HS-5 (cell line): ENCODE measurements around the gene ATG9A.
"Not testable (repeated sequence)": the region's sequence is repeated elsewhere in the genome, so short reads cannot be mapped to it uniquely, and the experiment has no call there.

ENCODE experiments used
- DNase-seq: peaks from one replicate; pipeline ENCODE4 v3.0.0-alpha.2; 2012; ENCODE audit warnings: low read depth

The ATG9A gene, protein sequence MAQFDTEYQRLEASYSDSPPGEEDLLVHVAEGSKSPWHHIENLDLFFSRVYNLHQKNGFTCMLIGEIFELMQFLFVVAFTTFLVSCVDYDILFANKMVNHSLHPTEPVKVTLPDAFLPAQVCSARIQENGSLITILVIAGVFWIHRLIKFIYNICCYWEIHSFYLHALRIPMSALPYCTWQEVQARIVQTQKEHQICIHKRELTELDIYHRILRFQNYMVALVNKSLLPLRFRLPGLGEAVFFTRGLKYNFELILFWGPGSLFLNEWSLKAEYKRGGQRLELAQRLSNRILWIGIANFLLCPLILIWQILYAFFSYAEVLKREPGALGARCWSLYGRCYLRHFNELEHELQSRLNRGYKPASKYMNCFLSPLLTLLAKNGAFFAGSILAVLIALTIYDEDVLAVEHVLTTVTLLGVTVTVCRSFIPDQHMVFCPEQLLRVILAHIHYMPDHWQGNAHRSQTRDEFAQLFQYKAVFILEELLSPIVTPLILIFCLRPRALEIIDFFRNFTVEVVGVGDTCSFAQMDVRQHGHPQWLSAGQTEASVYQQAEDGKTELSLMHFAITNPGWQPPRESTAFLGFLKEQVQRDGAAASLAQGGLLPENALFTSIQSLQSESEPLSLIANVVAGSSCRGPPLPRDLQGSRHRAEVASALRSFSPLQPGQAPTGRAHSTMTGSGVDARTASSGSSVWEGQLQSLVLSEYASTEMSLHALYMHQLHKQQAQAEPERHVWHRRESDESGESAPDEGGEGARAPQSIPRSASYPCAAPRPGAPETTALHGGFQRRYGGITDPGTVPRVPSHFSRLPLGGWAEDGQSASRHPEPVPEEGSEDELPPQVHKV

DNA sequence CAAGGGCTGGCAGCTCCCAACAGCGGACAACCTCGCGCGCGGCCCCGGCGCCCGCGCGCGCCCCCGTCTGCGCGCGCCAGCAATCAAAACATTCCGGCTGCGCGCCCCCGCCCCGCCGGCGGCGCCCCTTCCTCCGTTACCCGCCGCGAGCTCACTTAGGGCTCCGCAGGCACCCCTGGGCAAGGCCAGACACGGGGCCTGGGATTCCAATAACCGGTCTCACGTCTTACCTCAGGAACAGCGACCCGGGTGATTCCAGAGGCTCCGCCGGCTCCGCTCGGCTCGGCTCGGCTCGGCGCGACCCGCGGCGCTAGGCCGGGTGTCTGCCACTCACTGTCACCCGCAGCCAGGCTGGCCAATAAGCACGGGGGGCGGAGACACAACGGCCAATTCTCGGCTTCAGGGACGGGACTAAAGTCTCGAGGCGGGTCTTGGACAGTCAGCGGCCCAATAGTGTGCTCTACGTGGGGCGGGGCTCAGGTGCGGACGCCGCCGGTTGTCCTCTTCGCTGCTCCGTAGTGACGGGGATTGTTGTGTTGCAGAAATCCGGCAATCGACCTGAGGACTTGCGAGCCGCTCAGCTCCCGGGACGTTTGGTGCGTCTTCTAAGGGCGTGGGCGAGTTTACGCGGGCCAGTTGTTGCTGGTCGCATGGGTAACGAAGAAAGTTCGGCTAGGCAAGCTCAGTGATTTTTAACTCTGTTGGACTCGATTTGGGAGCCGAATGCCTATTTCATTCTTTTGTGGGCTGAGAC lies at the start of gene ATG9A, which contains the start of gene ANKZF1:
ATG9A (minus strand) TSS at position 332 of the 754 bp plus-strand sequence. CDS start 1,612 bp downstream, outside the sequence.
ANKZF1 (plus strand) TSS at position 502 of the 754 bp plus-strand sequence. CDS start 452 bp downstream, outside the sequence.
- peak; percentile 89 for DNase-seq

DNA sequence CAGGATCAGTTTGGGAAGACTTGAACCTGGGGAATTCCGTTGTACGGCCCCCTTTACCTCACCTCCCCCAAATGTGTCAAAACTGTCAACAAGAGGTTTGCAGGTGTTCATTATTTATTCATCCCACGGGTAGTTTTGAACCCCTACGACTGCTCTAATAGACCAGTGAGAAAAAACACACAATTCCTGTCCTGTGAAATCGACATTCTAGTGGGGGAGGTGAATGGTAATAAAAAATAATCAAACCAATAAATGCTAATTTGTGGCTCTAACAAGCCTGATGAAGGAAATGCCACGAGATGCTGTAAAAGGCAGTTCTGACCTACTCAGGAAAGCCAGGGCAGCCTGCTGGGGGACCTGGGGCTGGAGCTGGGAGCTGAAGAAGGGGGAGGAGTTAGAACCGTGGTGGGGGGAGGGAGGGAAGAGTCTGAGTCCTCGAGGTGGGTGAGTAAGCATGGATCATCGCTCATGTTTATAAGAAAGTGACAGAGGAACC lies 49.3 kb upstream of the ATG9A start:
- DNase-seq: no peak

DNA sequence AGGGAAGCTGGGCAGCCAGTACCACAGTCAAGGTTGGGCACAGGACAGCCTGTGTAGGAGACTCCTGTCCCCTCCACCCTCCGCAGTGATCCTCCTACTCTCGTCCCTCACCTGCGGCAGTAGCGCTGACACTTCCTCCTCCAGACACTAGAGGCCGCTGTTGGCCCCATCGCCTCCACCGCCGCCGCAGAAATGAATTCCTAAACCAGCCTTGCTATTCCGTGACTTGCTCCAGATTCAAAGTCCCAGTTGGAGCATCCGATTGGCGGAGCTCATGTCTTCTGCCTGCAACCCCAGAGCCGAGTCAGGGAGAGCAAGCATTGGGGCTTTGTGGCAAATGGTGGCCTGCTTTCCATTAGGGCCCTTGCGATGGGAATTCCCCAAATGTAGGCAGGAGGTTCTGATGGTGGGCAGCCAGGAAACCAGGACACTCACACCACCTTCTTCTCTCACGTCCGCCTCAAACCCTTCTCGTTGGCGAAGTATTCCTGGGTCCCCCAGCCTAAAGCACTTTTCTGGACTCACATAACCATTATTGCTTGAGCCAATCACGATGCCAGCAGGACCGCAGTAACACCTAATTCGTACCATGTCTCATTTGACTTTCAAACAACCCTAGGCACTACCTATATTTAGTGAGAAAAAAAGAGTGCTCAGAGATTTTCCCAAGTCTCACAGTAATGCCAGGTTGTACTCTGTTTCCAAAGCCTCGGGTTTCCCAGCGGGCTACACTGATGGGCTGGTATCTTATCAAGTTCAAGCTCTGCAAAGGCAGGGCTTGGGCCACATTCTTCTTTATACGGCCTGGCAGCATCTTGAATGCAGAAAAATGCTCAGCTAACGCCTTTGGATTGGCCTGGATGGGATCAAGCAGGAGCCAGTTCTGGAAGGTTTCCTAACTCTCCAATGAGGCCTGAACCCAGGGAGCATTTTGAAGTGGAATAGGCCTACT lies 48.5 kb upstream of the ATG9A start:
- no peak for DNase-seq

DNA sequence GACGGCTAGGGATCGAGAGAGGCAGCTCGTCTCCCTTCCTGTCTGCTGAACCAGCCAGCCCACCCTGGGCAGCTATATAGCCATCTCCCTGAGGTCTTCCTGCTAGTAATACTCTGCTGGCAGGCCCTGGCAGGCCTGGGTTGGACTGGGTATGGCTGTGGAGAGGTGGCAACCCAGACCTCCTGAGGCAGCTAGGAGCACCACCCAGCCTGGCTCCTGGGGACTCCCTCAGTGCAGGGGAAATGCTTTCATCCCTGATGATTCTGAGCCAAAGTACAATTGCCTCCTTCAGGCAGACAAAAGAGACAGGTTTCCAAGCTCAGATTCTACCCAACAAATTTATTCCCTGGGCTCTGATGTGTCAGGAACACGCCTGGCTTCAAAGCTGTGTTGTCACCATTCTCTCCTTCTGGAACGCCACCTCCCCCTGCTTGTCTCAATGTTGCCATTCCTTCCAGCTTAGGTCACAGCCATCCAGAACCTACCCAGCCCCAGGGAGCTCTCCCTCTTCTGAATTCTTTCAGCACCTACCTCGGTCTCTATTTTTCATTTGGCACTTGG lies 45.0 kb upstream of the ATG9A start:
- peak; percentile 75 for DNase-seq

DNA sequence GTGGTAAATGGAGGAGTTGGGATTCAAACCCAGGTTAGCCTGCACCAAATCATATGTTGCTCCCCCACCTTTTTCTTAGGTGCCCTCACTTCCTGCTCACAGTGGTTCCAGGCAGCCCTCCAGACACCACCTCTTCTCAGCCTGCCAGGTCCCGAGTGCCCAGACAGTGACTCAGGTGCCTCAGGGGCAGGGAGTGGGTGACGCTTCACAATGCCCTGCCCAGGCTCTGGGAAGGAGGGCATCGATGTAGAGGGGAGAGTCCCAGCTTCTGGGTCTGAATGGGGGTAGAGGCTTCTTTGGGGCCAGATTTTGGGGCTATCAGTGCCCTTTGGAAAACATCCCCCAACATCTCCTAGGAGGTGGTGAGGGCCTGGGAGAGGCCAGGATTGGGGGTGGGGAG lies 44.5 kb upstream of the ATG9A start:
- no peak for DNase-seq

DNA sequence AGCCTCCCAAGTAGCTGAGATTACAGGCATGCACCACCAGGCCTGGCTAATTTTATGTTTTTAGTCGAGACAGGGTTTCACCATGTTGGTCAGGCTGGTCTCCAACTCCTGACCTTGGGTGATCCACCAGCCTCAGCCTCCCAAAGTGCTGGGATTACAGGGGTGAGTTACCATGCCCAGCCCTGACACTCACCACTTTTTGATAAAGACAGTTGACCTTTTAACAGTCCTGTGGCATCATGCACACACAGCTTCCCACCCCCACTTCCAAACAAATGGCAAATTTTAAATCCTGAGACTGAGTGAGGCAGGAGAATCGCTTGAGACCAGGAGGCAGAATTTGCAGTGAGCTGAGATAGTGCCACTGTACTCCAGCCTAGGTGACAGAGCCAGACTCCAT lies 43.6 kb upstream of the ATG9A start:
- no peak for DNase-seq

DNA sequence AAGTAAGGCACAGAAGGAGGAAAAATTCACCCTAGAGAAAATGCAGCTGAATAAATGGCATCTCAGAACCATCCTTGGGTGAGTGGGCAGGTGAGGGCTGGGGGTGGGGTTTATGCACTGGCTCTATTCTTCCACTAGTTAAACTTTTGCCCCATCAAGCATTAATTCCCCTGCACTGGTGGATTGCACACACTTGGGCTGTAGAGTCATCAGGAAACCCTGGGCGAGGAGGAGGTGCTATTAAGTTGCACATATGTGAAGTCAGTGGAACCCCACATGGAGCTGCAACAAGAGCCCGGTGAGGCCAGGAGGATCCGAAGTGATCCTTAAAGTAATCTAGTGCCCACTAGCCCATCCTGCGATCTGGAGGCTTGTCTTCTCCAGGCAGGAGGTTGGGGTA lies 42.9 kb upstream of the ATG9A start:
- no peak for DNase-seq

DNA sequence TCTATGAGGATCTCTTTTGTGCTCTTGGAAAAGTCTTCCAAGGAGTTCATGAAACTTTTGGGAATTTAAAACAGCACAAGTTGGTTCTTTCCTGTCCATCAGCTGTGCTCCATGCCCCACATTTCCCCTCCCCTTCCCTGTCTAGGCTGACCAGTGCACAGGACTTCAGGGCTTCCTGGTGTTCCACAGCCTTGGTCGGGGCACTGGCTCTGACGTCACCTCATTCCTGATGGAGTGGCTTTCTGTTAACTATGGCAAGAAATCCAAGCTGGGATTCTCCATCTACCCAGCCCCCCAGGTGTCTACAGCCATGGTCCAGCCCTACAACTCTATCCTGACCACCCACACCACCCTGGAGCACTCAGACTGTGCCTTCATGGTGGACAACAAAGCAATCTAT lies 41.6 kb upstream of the ATG9A start:
- no peak for DNase-seq

DNA sequence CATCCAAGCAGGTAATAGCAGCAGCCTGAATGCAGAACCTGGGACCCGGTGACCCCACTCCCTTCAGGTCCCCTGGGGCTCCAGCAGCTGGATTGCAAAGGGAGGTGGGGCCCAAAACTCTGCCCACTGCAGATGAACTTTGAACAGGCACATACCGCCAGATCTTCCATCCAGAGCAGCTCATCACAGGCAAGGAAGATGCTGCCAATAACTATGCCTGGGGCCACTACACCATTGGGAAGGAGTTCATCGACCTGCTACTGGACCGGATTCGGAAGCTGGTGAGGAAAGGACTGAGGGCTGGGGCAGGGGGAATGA lies 40.6 kb upstream of the ATG9A start:
- DNase-seq: no peak

DNA sequence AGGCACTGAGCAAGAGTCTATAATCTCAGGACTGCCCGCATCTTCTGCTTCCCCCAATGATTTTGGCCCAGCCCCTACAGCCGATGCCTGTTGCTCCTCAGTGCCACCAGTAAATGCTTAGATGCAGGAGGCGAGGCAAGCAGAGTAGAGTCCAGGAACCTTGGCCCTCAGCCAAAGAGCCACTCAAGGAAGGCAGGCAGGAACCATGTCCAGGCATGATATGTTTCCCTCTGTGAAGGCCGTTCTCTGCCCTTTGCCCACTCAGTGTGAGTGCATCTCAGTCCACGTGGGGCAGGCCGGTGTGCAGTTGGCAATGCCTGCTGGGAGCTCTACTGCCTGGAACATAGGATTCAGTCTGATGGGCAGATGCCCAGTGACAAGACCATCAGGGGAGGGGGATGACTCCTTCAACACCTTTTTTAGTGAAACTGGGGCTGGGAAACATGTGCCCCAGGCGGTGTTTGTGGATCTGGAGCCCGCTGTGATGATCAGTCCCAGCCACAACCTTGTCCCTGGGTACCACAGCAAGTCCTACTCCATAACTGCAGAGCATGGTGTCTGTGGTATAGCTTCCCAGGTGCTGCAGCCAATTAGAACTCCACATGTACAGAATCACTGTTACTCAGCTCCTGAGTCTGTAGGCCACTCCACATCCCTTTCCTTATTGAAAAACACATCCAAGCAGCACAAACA lies 40.1 kb upstream of the ATG9A start:
- DNase-seq: no peak

DNA sequence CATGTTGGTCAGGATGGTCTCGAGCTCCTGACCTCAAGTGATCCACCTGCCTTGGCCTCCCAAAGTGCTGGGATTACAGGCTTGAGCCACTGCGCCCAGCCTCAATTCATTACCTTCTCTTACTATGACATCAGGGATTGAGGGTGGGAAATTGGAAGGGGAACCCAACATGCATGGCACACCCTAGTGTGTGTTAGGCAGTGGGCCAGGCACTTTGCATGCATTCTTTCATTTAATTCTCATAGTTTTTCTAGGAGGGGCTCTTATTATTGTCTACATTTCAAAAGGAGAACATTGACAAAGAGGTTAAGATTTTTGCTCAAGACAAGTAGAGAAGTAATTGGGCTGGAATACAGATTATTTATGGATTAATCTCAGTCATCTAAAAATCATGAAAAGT lies 38.9 kb upstream of the ATG9A start:
- DNase-seq: no peak

DNA sequence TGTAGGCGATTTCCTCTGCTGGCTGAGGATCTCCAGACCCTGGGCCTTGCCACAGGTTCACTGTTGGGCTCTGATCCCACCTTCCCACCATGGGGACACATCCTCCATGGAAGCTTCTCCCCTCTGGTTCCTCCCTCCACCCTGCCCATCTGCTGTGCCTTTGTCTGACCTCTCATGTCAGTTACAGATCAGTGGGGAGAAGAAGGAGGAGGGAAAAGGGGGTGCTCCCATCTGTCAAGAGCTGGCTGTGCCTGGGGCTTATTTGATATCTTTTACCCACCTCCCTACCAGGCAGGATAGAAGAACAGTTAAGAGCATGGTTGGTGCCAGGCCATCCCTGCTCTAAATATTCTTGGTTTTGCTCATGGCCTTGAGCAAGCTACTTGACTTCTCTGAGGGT lies 37.5 kb upstream of the ATG9A start:
- DNase-seq: no peak

DNA sequence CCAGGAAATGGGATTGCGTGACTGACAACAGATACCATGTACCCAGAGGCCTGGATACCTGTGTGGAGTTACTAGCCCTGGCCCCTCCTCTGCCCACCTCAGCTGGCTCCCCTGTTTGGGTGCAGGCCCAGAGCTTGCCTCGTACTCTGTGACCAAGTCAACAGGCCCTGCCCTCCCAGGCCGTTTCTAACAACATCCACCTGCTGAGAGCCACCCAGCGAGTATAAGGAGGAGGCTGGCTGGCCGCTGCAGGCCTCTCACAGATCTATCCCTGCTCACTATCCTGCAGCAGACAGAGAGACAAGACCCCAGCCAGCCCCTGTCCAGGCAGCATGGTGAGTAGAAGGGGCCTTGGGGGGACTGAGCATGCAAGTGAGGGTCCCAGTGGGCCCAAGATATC lies 36.8 kb upstream of the ATG9A start:
- no peak for DNase-seq

DNA sequence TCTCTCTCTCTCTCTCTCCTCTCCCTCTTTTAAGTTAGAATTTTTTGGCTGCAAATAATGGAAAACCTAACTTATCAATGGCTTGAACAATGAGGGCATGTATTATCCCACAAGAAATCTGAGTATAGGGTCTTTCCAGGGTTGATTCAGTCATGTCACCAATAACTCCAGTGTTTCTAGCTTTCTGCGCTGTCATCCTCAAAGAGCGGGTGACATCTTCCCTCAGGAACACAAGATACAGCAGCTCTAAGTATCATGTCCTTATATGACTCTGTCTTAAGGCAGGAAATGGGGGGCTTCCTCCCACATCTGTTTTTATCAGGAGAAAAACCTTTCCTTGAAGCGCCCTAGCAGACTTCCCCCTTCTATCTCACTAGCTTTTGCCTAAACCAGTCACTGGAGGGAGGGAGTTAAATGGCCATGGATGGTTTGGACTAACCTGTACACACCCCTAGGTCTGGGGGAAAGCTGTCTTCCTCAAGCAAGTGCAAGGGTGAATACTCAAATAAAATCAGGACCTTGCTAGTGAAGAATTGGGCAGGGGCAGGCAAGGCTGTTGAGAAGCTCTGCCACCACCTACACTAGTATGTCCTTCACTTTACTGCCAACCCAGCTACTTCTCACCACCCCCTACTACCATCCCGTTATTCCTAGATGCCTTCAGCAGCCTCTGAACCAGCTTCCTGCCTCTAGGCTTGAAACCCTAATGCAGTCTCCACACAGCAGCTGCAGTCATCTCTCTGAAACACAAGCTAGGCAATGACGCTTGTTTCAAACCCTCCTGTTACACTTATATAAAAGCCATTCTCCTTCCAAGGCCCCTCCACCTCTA lies 31.8 kb upstream of the ATG9A start:
- DNase-seq: no peak

DNA sequence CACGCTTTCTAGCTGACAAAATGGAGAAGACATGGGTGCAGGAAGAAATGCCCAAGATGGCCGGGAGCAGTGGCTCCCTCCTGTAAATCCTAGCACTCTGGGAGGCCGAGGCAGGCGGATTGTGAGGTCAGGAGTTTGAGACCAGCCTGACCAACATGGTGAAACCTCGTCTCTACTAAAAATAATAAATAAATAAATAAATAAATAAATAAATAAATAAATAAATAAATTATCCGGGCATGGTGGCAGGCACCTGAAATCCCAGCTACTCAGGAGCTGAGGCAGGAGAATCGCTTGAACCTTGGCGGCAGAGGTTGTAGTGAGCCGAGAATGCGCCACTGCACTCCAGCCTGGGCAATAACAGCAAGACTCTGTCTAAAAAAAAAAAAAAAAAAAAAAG lies 29.5 kb upstream of the ATG9A start:
- not testable (repeated sequence) for DNase-seq

DNA sequence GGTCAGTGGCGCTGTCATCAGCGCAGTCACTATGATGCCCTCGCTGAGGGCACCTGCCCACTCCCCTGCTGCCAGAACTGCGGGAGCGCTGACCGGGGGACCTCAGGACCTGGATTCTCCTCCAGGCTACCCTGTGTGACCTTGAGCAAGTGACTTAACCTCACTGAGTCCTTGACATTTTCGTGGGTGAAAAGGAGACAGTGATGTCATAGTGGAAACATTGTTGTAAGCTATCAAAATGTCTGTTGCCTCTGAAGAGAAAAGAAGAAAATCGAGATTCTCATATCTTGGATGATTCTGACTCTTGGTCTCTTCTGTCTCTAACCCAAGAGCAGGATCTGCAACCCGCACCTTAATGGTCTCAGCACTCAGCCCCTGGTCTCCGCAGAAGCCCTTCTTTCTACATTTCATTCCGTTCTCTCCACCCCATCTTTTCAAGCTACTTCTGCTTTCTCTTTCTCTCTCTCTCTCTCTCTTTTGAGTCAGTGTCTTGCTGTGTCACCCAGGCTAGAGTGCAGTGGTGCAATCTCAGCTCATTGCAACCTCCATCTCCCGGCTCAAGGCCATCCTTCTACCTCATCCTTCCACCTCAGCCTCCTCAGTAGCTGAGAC lies 25.3 kb upstream of the ATG9A start:
- DNase-seq: no peak

DNA sequence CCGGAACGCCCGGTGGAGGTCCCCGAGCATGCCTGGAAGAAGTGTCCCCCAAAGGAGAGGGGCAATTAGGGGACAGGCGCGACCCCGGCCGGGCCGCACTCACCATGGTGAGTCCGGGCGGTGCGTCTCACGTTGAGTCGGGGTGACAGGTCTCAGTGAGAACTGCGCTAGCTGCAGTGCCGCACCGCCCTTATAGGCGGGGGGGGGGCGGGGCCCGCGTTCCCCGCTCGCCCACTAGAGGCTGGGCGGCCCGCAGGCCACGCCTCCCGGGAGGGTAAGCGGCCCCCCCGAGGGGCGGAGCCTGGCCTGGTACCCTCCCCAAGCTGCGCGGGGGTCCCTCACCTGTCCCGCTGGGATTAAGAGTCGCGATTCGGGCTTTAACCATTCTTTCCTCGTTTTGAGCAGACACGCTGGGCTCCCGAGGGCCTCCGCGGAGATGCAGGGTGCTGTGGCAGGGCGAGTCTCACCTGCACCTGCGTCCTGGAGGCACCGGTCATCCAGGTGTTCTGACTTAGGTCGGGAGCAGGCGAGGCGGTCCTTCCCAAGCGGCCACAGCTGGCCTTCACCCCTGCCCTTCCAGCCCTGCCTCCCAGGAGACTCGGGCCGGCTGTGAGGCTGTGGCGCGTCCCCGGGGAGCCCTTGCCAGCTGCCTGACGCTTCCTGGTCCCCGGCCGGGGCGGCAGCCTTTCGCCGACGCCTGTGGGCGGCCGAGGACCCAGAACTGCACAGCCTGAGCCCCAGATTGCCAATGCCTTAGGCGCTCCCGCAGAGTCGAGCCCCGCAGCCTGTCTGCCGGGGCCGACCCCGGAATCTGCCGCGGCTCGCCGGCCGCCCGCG lies 24.5 kb upstream of the ATG9A start, which contains the start of gene TUBA4A:
TUBA4A (minus strand) TSS at position 166 of the 837 bp plus-strand sequence; CDS start at position 106, 60 bp downstream.
- DNase-seq: no peak
